Ishikawa (cell line): ENCODE measurements around the gene RUFY2.

Experiments used
- EGR1 ChIP-seq: IDR thresholded peaks from 2 replicates; pipeline ENCODE4 v1.6.1; 2012
- EP300 ChIP-seq: IDR thresholded peaks from 2 replicates; pipeline ENCODE4 v1.6.1; 2012; ENCODE audit warnings: borderline replicate concordance
- FOXM1 ChIP-seq: IDR thresholded peaks from 2 replicates; pipeline ENCODE4 v1.6.1; 2012; ENCODE audit warnings: low read depth, borderline replicate concordance
- RAD21 ChIP-seq: IDR thresholded peaks from 2 replicates; pipeline ENCODE4 v1.6.1; 2012; ENCODE audit warnings: low read depth
- TAF1 ChIP-seq: IDR thresholded peaks from 2 replicates; pipeline ENCODE4 v1.6.1; 2012; ENCODE audit warnings: low read depth, mild to moderate bottlenecking

DNA sequence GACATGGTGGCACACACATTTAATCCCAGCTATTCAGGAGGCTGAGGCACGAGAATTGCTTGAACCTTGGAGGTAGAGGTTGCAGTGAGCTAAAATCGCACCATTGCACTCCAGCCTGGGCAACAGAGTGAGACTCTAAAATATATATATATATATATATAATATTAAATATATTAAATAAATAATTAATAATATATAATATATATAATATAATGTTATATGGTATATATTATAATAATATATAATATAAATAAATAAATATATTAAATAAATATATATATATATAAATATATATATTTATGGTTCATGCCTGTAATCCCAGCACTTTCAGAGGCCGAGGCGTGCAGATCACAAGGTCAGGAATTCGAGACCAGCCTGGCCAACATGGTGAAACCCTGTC, 40.5 kb downstream of the RUFY2 start:
- TF ChIP-seq RAD21 = no peak
- no peak for TF ChIP-seq EP300
- no peak for TF ChIP-seq TAF1
- no peak for TF ChIP-seq EGR1
- TF ChIP-seq FOXM1 = no peak
